Loucy (cell line): ENCODE data around the gene CYTH4.
A peak's percentile ranks its signal among the peaks of the same experiment; 100 is the strongest.

ENCODE experiments used
- H2AFZ ChIP-seq: fragments of 200-600 bp; sonication (generic); 2 replicates; pipeline ENCODE4 v1.6.0; 2016; ENCODE audit warnings: antibody characterized with exemption, mild to moderate bottlenecking, low read length, moderate library complexity
- H3F3A ChIP-seq: fragments of 200-600 bp; 2 replicates; pipeline ENCODE4 v1.6.0; 2016; ENCODE audit warnings: antibody characterized with exemption, low read depth, mild to moderate bottlenecking
- H3K27me3 ChIP-seq: fragments of 200-600 bp; sonication (generic); 2 replicates; pipeline ENCODE4 v1.6.1; 2014; ENCODE audit warnings: low read length, mild to moderate bottlenecking; ENCODE audit not compliant: insufficient read depth, poor library complexity, severe bottlenecking
- H3K36me3 ChIP-seq: fragments of 200-600 bp; sonication (generic); 2 replicates; pipeline ENCODE4 v1.6.1; 2016; ENCODE audit warnings: low read length; ENCODE audit not compliant: insufficient read depth
- H3K4me1 ChIP-seq: fragments of 200-600 bp; sonication (generic); 2 replicates; pipeline ENCODE4 v1.5.1; 2014; ENCODE audit warnings: low read length, mild to moderate bottlenecking; ENCODE audit not compliant: insufficient read depth, poor library complexity, severe bottlenecking
- H3K4me2 ChIP-seq: fragments of 200-600 bp; sonication (generic); 2 replicates; pipeline ENCODE4 v1.6.0; 2014; ENCODE audit warnings: antibody characterized with exemption, low read length, low read depth, mild to moderate bottlenecking; ENCODE audit not compliant: poor library complexity, severe bottlenecking
- H3K4me3 ChIP-seq: fragments of 200-600 bp; sonication (generic); 2 replicates; pipeline ENCODE4 v1.5.1; 2014; ENCODE audit warnings: low read length, mild to moderate bottlenecking, mixed read lengths; ENCODE audit not compliant: poor library complexity, severe bottlenecking
- H3K79me2 ChIP-seq: fragments of 200-600 bp; sonication (generic); 2 replicates; pipeline ENCODE4 v1.6.1; 2014; ENCODE audit warnings: low read length; ENCODE audit not compliant: insufficient read depth
- H3K9ac ChIP-seq: fragments of 200-600 bp; sonication (generic); 2 replicates; pipeline ENCODE4 v1.6.0; 2014; ENCODE audit warnings: mild to moderate bottlenecking, low read depth, low read length, moderate library complexity; ENCODE audit not compliant: poor library complexity, severe bottlenecking
- H3K9me2 ChIP-seq: fragments of 200-600 bp; sonication (generic); replicated peaks from 2 replicates; pipeline ENCODE4 v1.6.1; 2016; ENCODE audit warnings: low read depth, low read length, mixed read lengths
- H3K9me3 ChIP-seq: fragments of 200-600 bp; sonication (generic); 2 replicates; pipeline ENCODE4 v1.6.1; 2014; ENCODE audit warnings: mild to moderate bottlenecking, antibody characterized with exemption, low read length, low read depth; ENCODE audit not compliant: insufficient read depth
- H4K20me1 ChIP-seq: fragments of 200-600 bp; sonication (generic); 2 replicates; pipeline ENCODE4 v1.6.0; 2014; ENCODE audit warnings: antibody characterized with exemption, low read length, mild to moderate bottlenecking; ENCODE audit not compliant: insufficient read depth, poor library complexity, severe bottlenecking
- CTCF ChIP-seq: fragments of 200-600 bp; sonication (generic); conservative IDR thresholded peaks from 2 replicates; pipeline ENCODE4 v1.5.1; 2014; ENCODE audit warnings: mild to moderate bottlenecking, antibody characterized with exemption, low read length
- EZH2phosphoT487 ChIP-seq: fragments of 200-600 bp; IDR thresholded peaks from 2 replicates; pipeline ENCODE4 v1.6.1; 2018; ENCODE audit warnings: antibody characterized with exemption, mild to moderate bottlenecking, moderate library complexity, borderline replicate concordance

Gene CYTH4

GRCh38 chr22:37281195-37281594 is 1.1 kb upstream of the CYTH4 start:
- peaks cover 42% of the 10 kb centered on the region for H3K79me2 ChIP-seq
- H3F3A ChIP-seq: no peaks in the 10 kb centered on the region
- TF ChIP-seq EZH2phosphoT487: no peak
- H3K36me3 ChIP-seq: no peaks in the 10 kb centered on the region
- no peak overlapping the region for H3K4me2 ChIP-seq
- no peaks in the 10 kb centered on the region for H3K27me3 ChIP-seq
- no peak overlapping the region for H2AFZ ChIP-seq
- no peaks in the 10 kb centered on the region for H3K9me2 ChIP-seq
- no peak overlapping the region for H3K9ac ChIP-seq
- peaks cover 59% of the 10 kb centered on the region for H3K4me1 ChIP-seq
- no peaks in the 10 kb centered on the region for H4K20me1 ChIP-seq
- no peak overlapping the region for H3K4me3 ChIP-seq
- H3K9me3 ChIP-seq: no peaks in the 10 kb centered on the region

- Histone ChIP-seq H4K20me1 (no peaks in the 10 kb centered on the region), H3K4me1 (peaks cover 61% of the 10 kb centered on the region), H3K9ac (peak overlapping the region; percentile 89), H3K79me2 (peaks cover 48% of the 10 kb centered on the region), H3F3A (no peaks in the 10 kb centered on the region), H2AFZ (0 out of 2 replicates have a peak overlapping the region, but pooled peaks have one; percentile 59), H3K9me2 (no peaks in the 10 kb centered on the region), H3K4me3 (peak overlapping the region; percentile 84), H3K36me3 (no peaks in the 10 kb centered on the region; the same call in 1 of the 2 replicates), H3K9me3 (no peaks in the 10 kb centered on the region), H3K27me3 (no peaks in the 10 kb centered on the region), H3K4me2 (peak overlapping the region; percentile 98)
- TF ChIP-seq CTCF (no peak), EZH2phosphoT487 (no peak)
Measured at GRCh38 chr22:37281646-37282384, 493 bp upstream of the CYTH4 start.

DNA sequence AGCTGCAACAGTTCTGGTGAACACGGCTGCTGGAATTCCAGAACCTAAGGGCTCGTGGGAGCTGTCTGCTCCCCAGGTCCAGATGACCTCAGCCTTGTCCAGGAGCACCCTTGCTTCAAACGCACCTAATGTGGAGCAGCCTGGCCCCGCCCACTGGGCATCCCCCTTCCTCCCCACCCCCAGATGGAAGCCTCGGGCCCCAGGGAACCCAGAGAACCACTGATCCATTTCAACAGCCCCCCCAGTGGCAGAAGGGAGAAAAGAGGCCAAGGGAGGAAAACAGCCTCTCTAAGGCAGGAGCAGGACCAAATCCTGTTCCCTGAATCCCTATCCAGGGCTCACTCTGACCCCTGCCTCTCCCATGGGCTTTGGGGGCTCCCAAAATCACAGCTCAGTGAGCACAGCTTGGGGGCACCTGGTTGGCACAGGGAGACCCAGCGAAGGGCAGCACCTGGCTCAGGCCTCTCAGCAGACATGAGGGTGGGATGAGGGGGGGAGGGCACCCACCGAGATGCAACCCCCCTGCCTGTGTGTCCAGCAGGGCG is 1.2 kb downstream of the CYTH4 start:
- peaks cover 66% of the 10 kb centered on the region for H3K4me1 ChIP-seq
- H4K20me1 ChIP-seq: no peaks in the 10 kb centered on the region
- peak overlapping the region; percentile 89 for H3K9ac ChIP-seq
- no peak for TF ChIP-seq EZH2phosphoT487
- peak; percentile 58 for TF ChIP-seq CTCF
- no peaks in the 10 kb centered on the region for H3K27me3 ChIP-seq
- H3K36me3 ChIP-seq: no peaks in the 10 kb centered on the region; the same call in 1 of the 2 replicates
- H3K79me2 ChIP-seq: peaks cover 55% of the 10 kb centered on the region
- peak overlapping the region; percentile 98 for H3K4me2 ChIP-seq
- H3K9me2 ChIP-seq: no peaks in the 10 kb centered on the region
- no peak overlapping the region for H2AFZ ChIP-seq
- no peaks in the 10 kb centered on the region for H3F3A ChIP-seq
- H3K4me3 ChIP-seq: peak overlapping the region; percentile 84
- no peaks in the 10 kb centered on the region for H3K9me3 ChIP-seq
